GM23338 (cell line): Measurements from ENCODE around the gene PTAR1. TPM values are rescaled to one million over a fixed set of nuclear protein-coding genes. Genes with fewer than 3 reads are reported as not detected.

Source experiments
- ATAC-seq: fragments of 200-7000 bp; cut with Tn5 transposase; 3 replicates; pipeline ENCODE4 v1.9.1; 2020
- DNase-seq: peaks from one replicate; pipeline ENCODE4 v3.0.0-alpha.2; 2015; ENCODE audit warnings: low spot score
- H2AFZ ChIP-seq: fragments of 200-600 bp; sonication (generic); 2 replicates; pipeline ENCODE4 v1.8.0; 2016; ENCODE audit warnings: antibody characterized with exemption, mild to moderate bottlenecking, moderate library complexity
- H3F3A ChIP-seq: fragments of 200-600 bp; sonication (generic); replicated peaks from 2 replicates; pipeline ENCODE4 v1.8.0; 2017; ENCODE audit warnings: antibody characterized with exemption, mixed run types, low read depth
- H3K27ac ChIP-seq: fragments of 200-600 bp; sonication (generic); 2 replicates; pipeline ENCODE4 v1.6.1; 2016; ENCODE audit warnings: low read depth
- H3K27me3 ChIP-seq: fragments of 200-600 bp; sonication (generic); 2 replicates; pipeline ENCODE4 v1.8.0; 2016; ENCODE audit warnings: mild to moderate bottlenecking, mixed run types, moderate library complexity; ENCODE audit not compliant: insufficient read depth
- H3K36me3 ChIP-seq: fragments of 200-600 bp; sonication (generic); 2 replicates; pipeline ENCODE4 v1.8.0; 2016; ENCODE audit warnings: mild to moderate bottlenecking; ENCODE audit not compliant: insufficient read depth
- H3K4me1 ChIP-seq: fragments of 200-600 bp; sonication (generic); 2 replicates; pipeline ENCODE4 v1.8.0; 2016; ENCODE audit warnings: mild to moderate bottlenecking, moderate library complexity; ENCODE audit not compliant: insufficient read depth
- H3K4me2 ChIP-seq: fragments of 200-600 bp; sonication (generic); 2 replicates; pipeline ENCODE4 v1.7.1; 2017; ENCODE audit warnings: mixed run types
- H3K4me3 ChIP-seq: fragments of 200-600 bp; sonication (generic); 2 replicates; pipeline ENCODE4 v1.6.1; 2016; ENCODE audit warnings: mixed run types
- H3K79me2 ChIP-seq: fragments of 200-600 bp; sonication (generic); replicated peaks from 2 replicates; pipeline ENCODE4 v1.8.0; 2017; ENCODE audit warnings: mild to moderate bottlenecking; ENCODE audit not compliant: insufficient read depth
- H3K9me2 ChIP-seq: fragments of 200-600 bp; sonication (generic); 2 replicates; pipeline ENCODE4 v1.8.0; 2017; ENCODE audit not compliant: insufficient read depth
- H4K20me1 ChIP-seq: fragments of 200-600 bp; sonication (generic); replicated peaks from 2 replicates; pipeline ENCODE4 v1.8.0; 2017; ENCODE audit warnings: mild to moderate bottlenecking; ENCODE audit not compliant: insufficient read depth
- H3K27ac Mint-ChIP-seq: 2 replicates; pipeline ENCODE4 v1.8.0; 2020; ENCODE audit warnings: inconsistent platforms, mild to moderate bottlenecking, moderate library complexity, mixed read lengths
- H3K27me3 Mint-ChIP-seq: 3 replicates; pipeline ENCODE4 v1.8.0; 2022; ENCODE audit warnings: low read depth, mild to moderate bottlenecking, moderate library complexity, mixed read lengths, inconsistent platforms; ENCODE audit not compliant: insufficient read depth, poor library complexity
- H3K36me3 Mint-ChIP-seq: 3 replicates; pipeline ENCODE4 v1.8.0; 2021; ENCODE audit warnings: low read depth, mild to moderate bottlenecking, inconsistent platforms, moderate library complexity, mixed read lengths
- H3K4me1 Mint-ChIP-seq: 3 replicates; pipeline ENCODE4 v1.8.0; 2020; ENCODE audit warnings: mild to moderate bottlenecking, inconsistent platforms, mixed read lengths
- H3K4me3 Mint-ChIP-seq: 3 replicates; pipeline ENCODE4 v1.8.0; 2021; ENCODE audit warnings: moderate library complexity, mild to moderate bottlenecking, inconsistent platforms, mixed read lengths
- H3K9me3 Mint-ChIP-seq: 3 replicates; pipeline ENCODE4 v1.8.0; 2020; ENCODE audit warnings: moderate library complexity, mild to moderate bottlenecking, inconsistent platforms, mixed read lengths
- CREB1 ChIP-seq: fragments of 250-450 bp; sonication (Bioruptor Pico); IDR thresholded peaks from 2 replicates; pipeline ENCODE4 v1.5.0; 2020; ENCODE audit warnings: low read depth, mild to moderate bottlenecking, moderate library complexity
- CTCF ChIP-seq, 2 experiments: fragments of 200-600 bp in 1 of 2; sonication (generic) in 1 of 2; conservative IDR thresholded peaks; 2 replicates each; pipeline versions ENCODE4 v1.5.1 to v1.6.1; 2016 to 2017; ENCODE audit warnings: antibody characterized with exemption in 2 of 2, low read depth in 2 of 2, mild to moderate bottlenecking in 2 of 2, moderate library complexity in 1 of 2
- ZNF462 ChIP-seq: fragments of 250-450 bp; sonication (Bioruptor Pico); IDR thresholded peaks from 2 replicates; pipeline ENCODE4 v1.5.0; 2020; ENCODE audit warnings: mild to moderate bottlenecking, moderate library complexity
- polyA plus RNA-seq: library from polyadenylated mRNA; unstranded; fragments of >200 nt; fragmentation: Nextera tagmentation; extraction: Ambion mirVana; gene quantifications from 2 replicates; pipeline ENCODE4 v1.2.1, GENCODE V29; 2016
- total RNA-seq: library from RNA; depleted of rRNA; stranded (reverse); fragments of >200 nt; shearing (Covaris generic); gene quantifications from 2 replicates; pipeline ENCODE4 v1.2.3, GENCODE V29; 2014

The PTAR1 gene
- total and polyA plus RNA-seq, 2 experiments from 2014 or later = 35.2 to 219 TPM

DNA sequence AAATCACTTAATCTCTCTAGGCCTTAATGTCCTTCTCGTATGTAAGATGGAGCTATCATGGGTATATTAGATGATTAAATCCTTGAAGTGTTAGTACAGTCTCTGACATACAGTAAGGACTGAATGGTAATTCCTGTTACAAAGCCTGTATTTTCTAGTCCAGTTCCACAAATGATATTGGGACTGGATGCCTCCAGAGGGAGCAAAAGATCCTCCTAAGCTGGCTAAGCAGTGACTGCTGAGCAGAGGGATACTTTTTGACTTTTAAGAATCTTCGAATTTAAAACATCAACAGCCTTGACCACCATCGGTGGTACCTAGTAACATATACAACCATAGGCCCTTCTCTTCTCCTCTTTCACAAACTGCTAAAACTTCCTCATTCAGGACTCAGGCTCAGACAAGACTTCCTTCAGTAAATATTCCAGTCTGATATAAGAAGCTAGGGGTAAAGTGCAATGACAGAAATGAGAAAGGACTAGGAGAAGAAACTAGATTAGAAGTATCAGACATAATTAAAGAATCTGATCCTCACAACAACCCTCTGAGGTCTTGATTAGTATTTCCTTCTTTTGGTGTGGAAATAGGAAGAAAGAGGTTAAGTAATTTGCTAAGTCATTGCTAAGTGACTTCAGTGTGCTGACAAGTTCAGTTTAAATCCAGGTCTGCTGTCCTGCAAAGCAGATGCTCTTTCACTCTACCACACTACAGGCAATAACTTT is 13.9 kb downstream of the PTAR1 start:
- Mint-ChIP-seq H3K4me1 (peaks cover 31% of the 10 kb centered on the region), H3K27me3 (peaks cover 5% of the 10 kb centered on the region), H3K27ac (peak overlapping the region; percentile 92), H3K9me3 (no peaks in the 10 kb centered on the region), H3K36me3 (peaks cover 37% of the 10 kb centered on the region; the same call in 2 of the 3 replicates), H3K4me3 (no peak overlapping the region)
- DNase-seq (peak; percentile 24), ATAC-seq (peak; percentile 46)
- Histone ChIP-seq H3K79me2 (peaks cover 100% of the 10 kb centered on the region), H3K9me2 (no peaks in the 10 kb centered on the region), H3K27ac (peak overlapping the region; percentile 82; the same call in 1 of the 2 replicates), H4K20me1 (peaks cover 5% of the 10 kb centered on the region; the same call in 1 of the 2 replicates), H2AFZ (no peak overlapping the region), H3K36me3 (peaks cover 9% of the 10 kb centered on the region; the same call in 1 of the 2 replicates), H3K27me3 (no peaks in the 10 kb centered on the region), H3K4me3 (no peak overlapping the region), H3F3A (no peaks in the 10 kb centered on the region), H3K4me2 (no peak overlapping the region), H3K4me1 (peaks cover 38% of the 10 kb centered on the region)
- TF ChIP-seq CTCF (conservative IDR thresholded peaks at IDR 0.05; ENCODE audit: low read depth in 2 of 2) (peak; percentile 49 to 57), CREB1 (no peak)

DNA sequence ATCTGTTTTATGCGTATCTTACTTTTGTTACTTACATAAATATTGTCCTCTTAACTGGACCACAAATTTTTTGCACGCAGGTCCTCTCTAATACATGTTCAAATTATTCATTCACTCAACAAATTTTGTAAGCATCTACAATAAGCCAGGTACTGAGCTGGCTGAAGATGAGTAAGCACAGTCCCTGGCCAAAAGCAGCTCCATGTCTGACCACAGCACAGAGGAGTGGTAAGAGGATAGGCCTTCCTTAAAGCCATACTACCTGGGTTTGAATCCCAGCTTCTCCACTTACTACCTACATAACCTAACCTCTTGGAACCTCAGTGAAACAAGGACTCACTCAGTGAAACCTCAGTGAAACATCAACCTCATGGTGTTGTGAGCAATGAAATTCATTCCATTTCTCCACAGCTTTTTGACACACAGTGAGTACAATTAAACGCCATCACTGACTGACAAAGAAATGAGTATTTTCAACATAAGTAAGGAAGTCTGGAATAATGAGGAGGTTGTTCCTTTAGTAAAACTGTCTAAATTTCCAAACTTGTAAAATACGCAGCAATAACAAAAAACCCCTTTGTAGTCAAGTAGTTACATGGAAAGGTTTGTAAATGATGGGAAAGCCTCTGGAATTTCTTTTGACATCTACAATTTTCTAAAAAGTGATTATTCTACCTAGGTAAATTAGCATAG is 15.0 kb downstream of the PTAR1 start:
- no peaks in the 10 kb centered on the region for H3K9me3 Mint-ChIP-seq
- H3K4me3 Mint-ChIP-seq = no peak overlapping the region
- H3F3A ChIP-seq = no peaks in the 10 kb centered on the region
- peaks cover 30% of the 10 kb centered on the region for H3K4me1 Mint-ChIP-seq
- no peaks in the 10 kb centered on the region for H3K27me3 ChIP-seq
- no peak overlapping the region for H2AFZ ChIP-seq
- no peak for TF ChIP-seq ZNF462 (CRISPR knock-in tag)
- peak; percentile 32; the same call in 2 of the 3 replicates for ATAC-seq
- H4K20me1 ChIP-seq = peaks cover 5% of the 10 kb centered on the region; the same call in 1 of the 2 replicates
- H3K9me2 ChIP-seq = no peaks in the 10 kb centered on the region
- H3K36me3 Mint-ChIP-seq = peaks cover 42% of the 10 kb centered on the region; the same call in 2 of the 3 replicates
- H3K4me2 ChIP-seq = no peak overlapping the region
- peaks cover 14% of the 10 kb centered on the region; the same call in 1 of the 2 replicates for H3K36me3 ChIP-seq
- peaks cover 98% of the 10 kb centered on the region for H3K79me2 ChIP-seq
- no peak overlapping the region for H3K4me3 ChIP-seq
- no peak overlapping the region for H3K27ac ChIP-seq
- H3K27me3 Mint-ChIP-seq = peaks cover 5% of the 10 kb centered on the region
- DNase-seq = no peak
- peak overlapping the region; percentile 82 for H3K27ac Mint-ChIP-seq
- peaks cover 34% of the 10 kb centered on the region for H3K4me1 ChIP-seq
